HG03095 (cell line): ENCODE results near the gene ITGA7.

ENCODE experiments used
- ATAC-seq: cut with Tn5 transposase; IDR thresholded peaks from one replicate; pipeline ENCODE4 v1.9.1; 2021; ENCODE audit warnings: moderate library complexity; ENCODE audit not compliant: unreplicated experiment

The ITGA7 gene

GRCh38 chr12:55682087-55682796, 25.5 kb downstream of the ITGA7 start:
- no peak for ATAC-seq

- ATAC-seq, result no peak
Measured at GRCh38 chr12:55681142-55682077, 26.3 kb downstream of the ITGA7 start.

GRCh38 chr12:55679691-55680090, 28.0 kb downstream of the ITGA7 start:
- no peak for ATAC-seq

- no peak for ATAC-seq
Measured at GRCh38 chr12:55676707-55677106, 31.0 kb downstream of the ITGA7 start.

GRCh38 chr12:55675666-55676065, 32.0 kb downstream of the ITGA7 start:
- ATAC-seq, result no peak

- peak; percentile 98 for ATAC-seq
Measured at GRCh38 chr12:55673638-55674037, 34.1 kb downstream of the ITGA7 start.

- no peak for ATAC-seq
Measured at GRCh38 chr12:55671746-55672145, 36.0 kb downstream of the ITGA7 start.

- no peak for ATAC-seq
Measured at GRCh38 chr12:55670276-55670675, 37.4 kb downstream of the ITGA7 start.

- ATAC-seq, result no peak
Measured at GRCh38 chr12:55666508-55666907, 41.2 kb downstream of the ITGA7 start.

- ATAC-seq, result no peak
Measured at GRCh38 chr12:55664826-55665225, 42.9 kb downstream of the ITGA7 start.

- no peak for ATAC-seq
Measured at GRCh38 chr12:55663391-55663790, 44.3 kb downstream of the ITGA7 start.

GRCh38 chr12:55659486-55660385, 48.0 kb downstream of the ITGA7 start:
- ATAC-seq, result no peak

- ATAC-seq, result no peak
Measured at GRCh38 chr12:55658635-55659391, 48.9 kb downstream of the ITGA7 start.

- ATAC-seq, result no peak
Measured at GRCh38 chr12:55658212-55658611, 49.5 kb downstream of the ITGA7 start.

- ATAC-seq, result no peak
Measured at GRCh38 chr12:55657212-55657611, 50.5 kb downstream of the ITGA7 start.

GRCh38 chr12:55654511-55655214, 53.0 kb downstream of the ITGA7 start:
- ATAC-seq, result no peak

GRCh38 chr12:55653031-55653430, 54.7 kb downstream of the ITGA7 start:
- no peak for ATAC-seq

GRCh38 chr12:55652352-55652751, 55.4 kb downstream of the ITGA7 start:
- no peak for ATAC-seq

- ATAC-seq, result no peak
Measured at GRCh38 chr12:55651299-55651683, 56.4 kb downstream of the ITGA7 start.
